ENCODE results near the gene SLC6A11. TPM values are rescaled to one million over a fixed set of nuclear protein-coding genes. Genes with fewer than 3 reads are reported as not detected.

SLC6A11 gene
- total and polyA plus RNA-seq, 9 of the 15 experiments (the other 6 are each of a cell fraction or from before 2014, with no cell fraction given): 0.04 TPM; not detected in 8

DNA sequence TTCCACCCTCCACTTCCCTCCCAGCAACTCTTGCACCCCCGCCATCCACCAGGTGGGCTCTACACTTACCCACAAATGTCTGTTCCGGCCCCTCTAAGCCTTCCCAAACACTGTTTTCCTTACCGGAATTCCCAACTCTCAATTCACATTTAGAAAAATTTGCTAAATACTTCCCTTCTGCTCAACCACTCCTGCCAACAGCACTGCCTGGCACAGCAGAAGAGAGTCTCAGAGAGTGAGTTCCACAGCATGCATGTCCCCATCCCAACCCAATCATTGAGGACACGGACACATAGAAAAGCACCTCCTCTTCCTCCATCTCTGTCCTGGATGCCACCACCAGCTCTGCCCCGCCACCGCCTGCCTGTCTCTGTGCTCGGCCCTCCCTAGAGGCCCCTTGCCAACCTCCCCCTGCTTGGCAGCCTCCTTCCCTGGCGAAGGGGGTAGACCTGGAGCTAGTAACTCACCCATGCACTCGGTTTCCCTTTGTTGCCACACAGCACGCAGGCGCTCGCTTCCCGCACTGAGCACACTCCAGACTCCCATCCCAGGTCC lies 110.3 kb downstream of the SLC6A11 start:
- Histone ChIP-seq H3K27me3 (ENCODE audit: control insufficient read depth in 2 of 2, insufficient read depth in 2 of 2, low read length in 2 of 2) (peaks cover 2 to 39% of the 10 kb centered on the region in 2 experiments; a peak in 2 of 5 replicates), H3K9ac (ENCODE audit: insufficient read depth in 1 of 2, low read depth in 2 of 2, low read length in 2 of 2) (no peak overlapping the region), H3K36me3 (ENCODE audit: control insufficient read depth, insufficient read depth, low read length) (no peaks in the 10 kb centered on the region), H3K4me1 (replicated peaks in 1 of 2; ENCODE audit: control insufficient read depth in 2 of 2, insufficient read depth in 2 of 2, low read length in 2 of 2) (no peaks in the 10 kb centered on the region; a peak in 1 of 5 replicates), H3K79me2 (ENCODE audit: control insufficient read depth, insufficient read depth, low read length) (no peaks in the 10 kb centered on the region), H2AFZ (ENCODE audit: low read depth, low read length) (no peak overlapping the region), H3K4me2 (ENCODE audit: insufficient read depth, low read length) (no peak overlapping the region), H3K9me3 (replicated peaks; ENCODE audit: control insufficient read depth, insufficient read depth, low read depth, low read length) (no peaks in the 10 kb centered on the region), H3K9me1 (ENCODE audit: control insufficient read depth, insufficient read depth, low read length) (no peaks in the 10 kb centered on the region), H3K4me3 (no peak overlapping the region), H3K27ac (ENCODE audit: extremely low read depth, low read depth, low read length) (no peak overlapping the region), H4K20me1 (replicated peaks; ENCODE audit: control insufficient read depth, insufficient read depth, low read length) (peaks cover 9% of the 10 kb centered on the region)
- no peak for TF ChIP-seq SAP30 (IDR thresholded peaks at IDR 0.05; ENCODE audit: borderline replicate concordance, insufficient read depth, low read depth, low read length, poor library complexity, severe bottlenecking)
- TF ChIP-seq NFIX (CRISPR knock-in tag; IDR thresholded peaks at IDR 0.05; ENCODE audit: low read depth): no peak
- TF ChIP-seq CBX8 (IDR thresholded peaks at IDR 0.05; ENCODE audit: borderline replicate concordance, extremely low read depth, low read depth, low read length, poor library complexity, severe bottlenecking): no peak
- TF ChIP-seq DDX20 (tag; IDR thresholded peaks at IDR 0.05; ENCODE audit: low read depth): no peak
- TF ChIP-seq NCOA4 (IDR thresholded peaks at IDR 0.05; ENCODE audit: partially characterized antibody): no peak
- no peak for TF ChIP-seq ZNF444 (CRISPR knock-in tag; IDR thresholded peaks at IDR 0.05)
- no peak for TF ChIP-seq ZNF507 (tag; conservative IDR thresholded peaks at IDR 0.05)
- TF ChIP-seq SIN3A (IDR thresholded peaks at IDR 0.05; ENCODE audit: borderline replicate concordance in 2 of 2, control insufficient read depth in 1 of 2, low read depth in 2 of 2, low read length in 2 of 2): no peak
- TF ChIP-seq ATF7 (IDR thresholded peaks at IDR 0.05): no peak
- no TSS peak for BruUV-seq (replicated peaks)
- ChIA-PET CTCF (ENCODE audit: low intra/inter-chr PET ratio) (no interaction called here), POLR2A (interaction anchor here (0.7 kb wide), 1 partner anchor 300 kb away, joined by 3 read pairs; no protein-coding TSS in a partner anchor)
- DNase-seq (ENCODE audit: extremely low read depth in 1 of 4, low spot score in 3 of 4): no peak
- 3% methylated on average over 13 of the region's 13 CpGs for WGBS (ENCODE audit: insufficient coverage, low coverage, missing lambda C conversion rate)
- no peak for ATAC-seq
- in situ Hi-C loops (cut with MboI): no loop called here
- intact Hi-C loops (cut with micrococcal nuclease): no loop called here
- no peak for FAIRE-seq

All from K562 (cell line).